Neural cell (in vitro differentiated cells): Measurements from ENCODE around the gene CLPX.

ENCODE experiments used
- EP300 ChIP-seq: fragments of 450-650 bp; conservative IDR thresholded peaks from 2 replicates; pipeline ENCODE4 v1.6.1; 2014; ENCODE audit warnings: antibody characterized with exemption, mild to moderate bottlenecking, moderate library complexity; ENCODE audit not compliant: poor library complexity, severe bottlenecking
- POLR2AphosphoS5 ChIP-seq: IDR thresholded peaks from 2 replicates; pipeline ENCODE4 v1.6.1; 2012
- SMC3 ChIP-seq: fragments of 450-650 bp; conservative IDR thresholded peaks from 2 replicates; pipeline ENCODE4 v1.6.1; 2014; ENCODE audit warnings: antibody characterized with exemption, mild to moderate bottlenecking, moderate library complexity; ENCODE audit not compliant: poor library complexity
- TAF1 ChIP-seq: IDR thresholded peaks from 2 replicates; pipeline ENCODE4 v1.6.1; 2012; ENCODE audit warnings: low read depth
- TF ChIP-seq, protein P1 (sequence below): fragments of 450-650 bp; IDR thresholded peaks from 2 replicates; pipeline ENCODE4 v1.5.1; 2014; ENCODE audit warnings: antibody characterized with exemption, mild to moderate bottlenecking, moderate library complexity; ENCODE audit not compliant: poor library complexity, severe bottlenecking
- TF ChIP-seq, protein P2 (sequence below): IDR thresholded peaks from 2 replicates; pipeline ENCODE4 v1.6.1; 2012; ENCODE audit warnings: borderline replicate concordance

DNA sequence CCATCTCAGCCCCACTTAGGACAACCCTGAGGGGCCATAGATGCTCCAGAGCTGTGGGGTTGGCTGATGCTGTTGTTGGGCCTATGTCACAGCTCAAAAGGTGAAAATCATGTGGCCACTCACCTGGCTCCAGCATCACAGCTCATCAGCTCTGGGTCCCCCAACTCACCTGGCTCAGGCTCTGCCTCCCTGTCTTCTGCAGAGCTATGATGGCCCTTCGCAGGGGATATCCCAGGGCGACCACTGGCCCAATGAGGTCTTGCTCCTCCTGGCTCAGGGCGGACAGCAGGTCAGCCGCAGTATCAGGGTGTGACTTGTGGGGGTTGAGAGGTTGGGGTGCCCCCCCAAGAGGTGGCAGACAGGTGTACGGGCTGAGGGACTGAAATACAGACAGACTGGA lies 85.8 kb downstream of the CLPX start:
- TF ChIP-seq EP300 = no peak
- TF ChIP-seq, protein P1, sequence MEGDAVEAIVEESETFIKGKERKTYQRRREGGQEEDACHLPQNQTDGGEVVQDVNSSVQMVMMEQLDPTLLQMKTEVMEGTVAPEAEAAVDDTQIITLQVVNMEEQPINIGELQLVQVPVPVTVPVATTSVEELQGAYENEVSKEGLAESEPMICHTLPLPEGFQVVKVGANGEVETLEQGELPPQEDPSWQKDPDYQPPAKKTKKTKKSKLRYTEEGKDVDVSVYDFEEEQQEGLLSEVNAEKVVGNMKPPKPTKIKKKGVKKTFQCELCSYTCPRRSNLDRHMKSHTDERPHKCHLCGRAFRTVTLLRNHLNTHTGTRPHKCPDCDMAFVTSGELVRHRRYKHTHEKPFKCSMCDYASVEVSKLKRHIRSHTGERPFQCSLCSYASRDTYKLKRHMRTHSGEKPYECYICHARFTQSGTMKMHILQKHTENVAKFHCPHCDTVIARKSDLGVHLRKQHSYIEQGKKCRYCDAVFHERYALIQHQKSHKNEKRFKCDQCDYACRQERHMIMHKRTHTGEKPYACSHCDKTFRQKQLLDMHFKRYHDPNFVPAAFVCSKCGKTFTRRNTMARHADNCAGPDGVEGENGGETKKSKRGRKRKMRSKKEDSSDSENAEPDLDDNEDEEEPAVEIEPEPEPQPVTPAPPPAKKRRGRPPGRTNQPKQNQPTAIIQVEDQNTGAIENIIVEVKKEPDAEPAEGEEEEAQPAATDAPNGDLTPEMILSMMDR = no peak
- TF ChIP-seq, protein P2, sequence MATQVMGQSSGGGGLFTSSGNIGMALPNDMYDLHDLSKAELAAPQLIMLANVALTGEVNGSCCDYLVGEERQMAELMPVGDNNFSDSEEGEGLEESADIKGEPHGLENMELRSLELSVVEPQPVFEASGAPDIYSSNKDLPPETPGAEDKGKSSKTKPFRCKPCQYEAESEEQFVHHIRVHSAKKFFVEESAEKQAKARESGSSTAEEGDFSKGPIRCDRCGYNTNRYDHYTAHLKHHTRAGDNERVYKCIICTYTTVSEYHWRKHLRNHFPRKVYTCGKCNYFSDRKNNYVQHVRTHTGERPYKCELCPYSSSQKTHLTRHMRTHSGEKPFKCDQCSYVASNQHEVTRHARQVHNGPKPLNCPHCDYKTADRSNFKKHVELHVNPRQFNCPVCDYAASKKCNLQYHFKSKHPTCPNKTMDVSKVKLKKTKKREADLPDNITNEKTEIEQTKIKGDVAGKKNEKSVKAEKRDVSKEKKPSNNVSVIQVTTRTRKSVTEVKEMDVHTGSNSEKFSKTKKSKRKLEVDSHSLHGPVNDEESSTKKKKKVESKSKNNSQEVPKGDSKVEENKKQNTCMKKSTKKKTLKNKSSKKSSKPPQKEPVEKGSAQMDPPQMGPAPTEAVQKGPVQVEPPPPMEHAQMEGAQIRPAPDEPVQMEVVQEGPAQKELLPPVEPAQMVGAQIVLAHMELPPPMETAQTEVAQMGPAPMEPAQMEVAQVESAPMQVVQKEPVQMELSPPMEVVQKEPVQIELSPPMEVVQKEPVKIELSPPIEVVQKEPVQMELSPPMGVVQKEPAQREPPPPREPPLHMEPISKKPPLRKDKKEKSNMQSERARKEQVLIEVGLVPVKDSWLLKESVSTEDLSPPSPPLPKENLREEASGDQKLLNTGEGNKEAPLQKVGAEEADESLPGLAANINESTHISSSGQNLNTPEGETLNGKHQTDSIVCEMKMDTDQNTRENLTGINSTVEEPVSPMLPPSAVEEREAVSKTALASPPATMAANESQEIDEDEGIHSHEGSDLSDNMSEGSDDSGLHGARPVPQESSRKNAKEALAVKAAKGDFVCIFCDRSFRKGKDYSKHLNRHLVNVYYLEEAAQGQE = no peak
- TF ChIP-seq SMC3 = no peak
- no peak for TF ChIP-seq POLR2AphosphoS5
- no peak for TF ChIP-seq TAF1
